NCI-H2029 treated with DMSO at 0.1 percent for 48 hours (cell line): ENCODE results near the gene NOL8.

ENCODE experiments used
- DNase-seq: peaks from one replicate; lab custom pipeline; 2025; lab: John Stamatoyannopoulos, UW

The NOL8 gene

GRCh38 chr9:92325269-92325990, at the start of gene NOL8, which contains the start of gene CENPP:
Gene NOL8, minus strand, starts transcription at chr9:92325350. Its CDS starts 1,189 bp downstream, at chr9:92324161.
Gene CENPP, plus strand, starts transcription at chr9:92325953.
- peak; percentile 93 for DNase-seq

GRCh38 chr9:92373167-92373566, 48.0 kb upstream of the NOL8 start:
- DNase-seq = no peak

- no peak for DNase-seq
These were observed 43.9 kb upstream of the NOL8 start for GRCh38 chr9:92369075-92369474.

DNA sequence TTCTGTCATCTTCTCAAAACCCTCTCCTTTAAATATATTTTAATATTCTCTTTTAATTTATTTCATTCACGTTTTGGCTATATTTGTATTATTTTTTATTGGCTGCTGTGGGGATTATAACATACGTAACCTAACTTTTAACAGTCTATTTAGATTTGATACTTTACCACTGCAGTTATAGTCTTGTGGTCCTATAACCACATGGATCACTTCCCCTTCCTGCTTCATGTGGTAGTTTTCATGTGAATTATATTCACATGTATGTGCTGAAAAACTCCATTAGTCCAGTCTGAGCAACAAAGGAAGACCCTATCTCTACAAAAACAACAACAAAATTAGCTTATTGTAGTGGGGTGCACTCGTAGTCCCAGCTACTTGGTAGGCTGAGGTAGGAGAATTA, 34.9 kb upstream of the NOL8 start:
- no peak for DNase-seq

DNA sequence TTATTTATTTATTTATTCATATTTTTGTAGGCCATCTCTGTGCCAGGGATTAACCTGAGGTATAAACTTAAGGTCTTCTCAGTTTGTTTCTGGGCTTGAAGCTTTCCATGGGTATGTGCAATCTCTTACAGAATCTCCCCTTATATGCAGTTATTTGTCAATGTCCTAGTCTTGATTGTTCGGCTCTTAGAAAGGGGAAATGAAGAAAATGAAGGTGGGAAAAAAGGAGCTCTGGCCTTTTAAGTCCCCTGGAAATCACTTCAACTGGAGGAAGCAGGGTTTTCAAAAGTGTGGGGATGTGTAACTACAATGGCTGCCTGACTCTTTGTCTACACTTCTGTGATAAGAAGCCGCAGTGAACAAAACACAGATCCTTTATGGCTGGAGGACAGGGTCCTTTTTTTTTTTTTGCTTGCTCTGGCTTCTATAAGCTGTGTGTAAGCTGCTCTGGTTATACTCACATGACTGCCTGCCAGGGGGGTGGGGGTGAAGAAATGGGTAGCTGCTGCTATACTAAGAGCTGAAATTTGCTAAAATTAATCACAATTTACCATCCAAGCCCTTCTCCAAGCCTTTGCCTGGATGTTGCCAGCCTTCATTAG, 34.3 kb upstream of the NOL8 start:
- DNase-seq = no peak

GRCh38 chr9:92353051-92353450, 27.9 kb upstream of the NOL8 start:
- no peak for DNase-seq

DNA sequence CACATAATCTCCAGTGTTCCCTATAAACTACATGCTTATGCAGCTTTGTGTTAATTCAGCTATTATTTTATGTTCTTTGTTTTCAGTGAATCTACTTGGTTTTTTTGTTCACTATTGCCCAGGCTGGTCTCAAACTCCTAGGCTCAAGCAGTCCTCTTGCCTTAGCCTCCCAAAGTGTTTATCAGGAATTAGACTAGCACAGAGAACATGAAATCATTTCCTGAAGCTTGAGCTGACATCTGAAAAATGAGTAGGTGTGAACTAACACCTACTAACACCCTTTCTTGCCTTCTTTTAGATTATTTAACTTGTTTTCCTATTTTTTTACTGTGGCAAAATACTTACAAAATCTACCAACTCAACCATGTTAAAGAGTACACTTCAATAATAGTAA, 25.6 kb upstream of the NOL8 start:
- no peak for DNase-seq

DNA sequence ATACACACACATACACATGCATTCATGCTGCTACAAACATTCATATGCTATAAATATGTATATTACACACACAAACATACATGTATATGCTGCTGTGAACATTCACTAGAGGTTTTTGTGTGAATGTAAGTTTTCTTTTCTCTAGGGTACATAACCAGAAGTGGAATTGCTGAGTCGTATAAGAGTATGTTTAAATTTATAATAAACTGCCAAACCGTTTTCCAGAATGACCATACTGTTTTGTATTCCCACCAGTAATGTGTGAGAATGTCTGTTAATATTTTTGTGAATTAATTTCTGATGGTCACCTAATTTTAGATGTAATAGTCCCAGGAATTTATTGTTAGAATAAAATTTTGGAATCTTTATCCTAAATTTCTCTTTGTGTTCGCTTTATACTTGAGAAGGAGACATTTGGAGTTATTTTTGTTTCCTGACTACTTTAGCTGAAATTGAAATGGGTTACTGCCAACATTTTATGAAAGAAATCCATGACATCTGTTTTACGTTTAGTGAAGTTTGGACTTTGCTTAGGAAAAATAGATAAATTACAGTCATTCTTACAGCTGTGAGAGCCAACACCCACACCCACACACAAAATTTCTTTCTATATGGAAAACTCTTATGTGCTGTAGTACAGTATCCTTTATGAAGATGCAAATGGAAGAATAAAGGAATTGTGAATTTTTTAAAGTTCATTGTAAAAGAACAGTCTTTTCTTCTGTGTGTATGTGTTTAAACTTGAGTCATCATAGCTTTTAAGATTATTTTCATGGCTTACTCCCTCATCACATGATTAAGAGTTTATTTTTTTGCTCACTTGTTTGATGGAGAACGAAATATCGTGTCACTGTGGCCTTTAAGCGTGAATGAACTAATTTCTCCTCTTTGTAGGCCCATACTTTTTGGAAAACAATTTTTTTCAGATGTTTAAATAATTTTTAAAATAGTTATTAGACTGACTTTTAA, 24.9 kb upstream of the NOL8 start:
- DNase-seq = no peak

DNA sequence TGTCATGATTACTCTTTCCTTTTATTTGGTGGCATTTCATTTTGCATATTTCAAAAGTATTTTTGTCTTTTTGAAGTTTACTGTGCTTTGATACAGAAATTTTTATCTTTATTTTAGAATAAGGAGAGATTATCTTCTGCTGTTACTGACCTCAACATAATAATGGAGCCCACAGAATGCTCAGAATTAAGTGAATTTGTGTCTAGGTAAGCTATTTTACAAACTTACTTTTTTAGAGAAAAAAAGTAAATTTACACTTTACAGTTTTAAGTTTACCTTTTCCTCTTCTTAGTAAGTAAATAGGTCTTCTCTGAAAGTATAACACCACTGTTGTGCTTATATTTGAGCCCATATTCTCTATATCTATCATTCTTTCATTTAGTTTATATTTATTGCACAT, 20.4 kb upstream of the NOL8 start:
- DNase-seq = no peak

DNA sequence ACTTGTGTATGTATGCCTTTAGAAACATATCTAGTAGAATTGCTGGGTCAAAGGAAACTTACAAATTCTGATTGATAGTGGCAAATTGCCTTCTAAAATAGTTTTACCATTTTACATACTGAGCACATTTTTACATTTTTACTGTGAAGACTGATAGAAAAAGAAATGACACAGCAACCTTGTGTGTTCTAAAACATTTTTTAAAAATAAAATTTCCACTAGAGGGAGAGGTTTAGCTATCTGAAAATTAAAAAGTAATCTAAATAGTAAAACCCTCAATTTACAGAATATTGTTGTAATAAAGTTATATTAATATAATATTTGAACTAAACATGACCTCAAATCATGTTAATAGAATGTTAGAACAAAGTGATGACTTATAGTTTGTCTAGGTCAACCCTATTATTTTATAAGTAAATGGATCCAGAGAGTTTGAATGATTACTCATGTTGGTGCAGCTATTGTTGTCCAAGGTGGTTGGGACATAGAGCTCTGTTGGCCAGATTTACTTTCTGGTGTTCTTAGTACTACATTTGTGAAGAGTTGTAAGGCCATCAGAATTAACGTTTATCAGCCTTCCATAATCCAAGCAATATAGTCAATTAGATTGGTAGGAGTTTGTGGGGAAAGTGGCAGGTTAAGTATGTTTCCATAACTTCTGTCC, 17.8 kb upstream of the NOL8 start:
- DNase-seq = no peak

DNA sequence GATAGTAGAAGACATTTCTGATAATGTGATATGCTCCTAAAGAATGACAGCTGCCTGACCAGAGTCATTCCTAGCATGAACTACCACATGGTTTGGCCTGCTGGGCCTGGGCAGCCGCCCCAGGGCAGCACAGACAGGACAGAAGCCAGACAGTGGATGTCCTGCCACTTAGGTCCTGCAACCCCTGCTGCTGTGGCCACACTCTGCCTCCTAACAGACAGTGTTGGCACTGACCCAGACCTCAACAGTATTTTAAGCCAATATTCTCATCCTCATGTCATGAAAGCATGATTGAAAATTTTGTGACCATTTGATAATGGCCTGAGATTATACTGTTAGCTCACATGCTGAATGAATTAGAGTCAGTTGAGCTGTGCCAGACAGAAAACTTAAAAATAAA, 16.4 kb upstream of the NOL8 start:
- no peak for DNase-seq

- no peak for DNase-seq
These were observed 8.1 kb upstream of the NOL8 start for GRCh38 chr9:92333282-92333634.

DNA sequence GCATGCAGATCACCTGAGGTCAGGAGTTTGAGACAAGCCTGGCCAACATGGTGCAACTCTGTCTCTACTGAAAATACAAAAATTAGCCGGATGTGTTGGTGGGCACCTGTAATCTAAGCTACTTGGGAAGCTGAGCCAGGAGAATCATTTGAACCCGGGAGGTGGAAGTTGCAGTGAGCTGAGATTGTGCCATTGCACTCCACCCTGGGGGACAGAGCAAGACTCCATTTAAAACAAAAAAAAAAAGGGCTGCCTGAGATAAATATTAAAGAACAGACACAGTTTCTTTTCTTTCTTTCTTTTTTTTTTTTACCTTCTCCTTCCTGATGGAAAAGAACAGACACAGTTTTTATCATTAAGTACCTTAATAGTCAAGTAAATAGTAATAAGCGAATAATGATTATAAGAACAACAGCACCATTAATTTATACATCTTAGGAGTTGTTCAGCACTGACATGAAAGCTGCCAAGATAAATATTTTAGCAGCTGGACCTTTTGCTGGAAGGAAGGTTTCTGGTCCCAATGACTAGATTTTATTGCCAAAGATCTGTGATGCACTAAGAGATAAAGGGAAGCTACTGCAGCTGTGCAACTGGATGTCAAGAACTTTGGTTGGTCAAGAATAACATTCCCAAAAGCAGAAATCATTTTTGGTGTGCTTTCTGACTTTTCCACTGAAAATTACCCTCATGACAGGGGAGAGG, 7.6 kb upstream of the NOL8 start:
- DNase-seq = no peak

DNA sequence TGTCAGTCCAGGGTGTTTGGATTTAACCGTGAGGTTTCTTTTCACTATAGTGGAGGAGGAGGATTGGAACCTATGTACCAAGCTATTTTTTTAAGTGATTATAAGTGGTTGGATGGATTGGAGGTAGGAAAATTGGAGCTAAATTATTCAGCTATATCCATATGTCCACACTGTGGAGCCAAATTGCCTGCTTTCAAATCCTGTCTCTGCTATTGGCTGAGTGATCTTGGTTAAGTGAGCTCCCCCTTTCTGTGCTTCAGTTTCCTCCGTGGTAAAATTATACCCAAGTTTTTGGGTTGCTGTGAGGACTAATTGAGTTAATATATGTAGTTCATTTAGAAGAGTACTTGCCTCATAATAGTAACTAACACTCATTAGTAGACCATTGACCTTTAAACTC, 3.1 kb upstream of the NOL8 start:
- DNase-seq = no peak

GRCh38 chr9:92327283-92327850, 2.2 kb upstream of the NOL8 start:
- DNase-seq = no peak

DNA sequence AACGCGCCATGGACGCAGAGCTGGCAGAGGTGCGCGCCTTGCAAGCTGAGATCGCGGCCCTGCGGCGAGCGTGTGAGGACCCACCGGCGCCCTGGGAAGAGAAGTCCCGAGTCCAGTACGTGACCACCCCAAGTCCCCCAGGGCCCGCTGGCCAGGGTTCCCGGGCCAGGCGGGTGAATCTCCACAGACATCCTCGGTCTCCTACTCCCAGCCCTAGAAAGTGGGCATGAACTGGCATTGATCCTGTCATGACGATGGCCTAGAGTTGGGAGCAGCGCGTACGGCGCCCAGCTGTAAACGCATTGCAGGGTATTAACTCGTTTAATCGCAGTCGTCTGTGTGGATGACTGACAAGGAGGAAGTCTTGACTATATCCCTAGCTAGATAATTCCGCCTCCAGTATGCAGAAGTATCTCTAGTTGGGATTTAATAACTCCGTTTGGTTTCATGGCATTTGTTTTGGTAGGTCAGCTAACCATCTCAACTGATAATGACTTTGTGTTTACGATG, 896 bp upstream of the NOL8 start:
- DNase-seq = no peak

- DNase-seq = no peak
These were observed 271 bp downstream of the NOL8 start for GRCh38 chr9:92324889-92325268.

- no peak for DNase-seq
These were observed 719 bp downstream of the NOL8 start for GRCh38 chr9:92324431-92324830.

GRCh38 chr9:92315456-92315855, 9.7 kb downstream of the NOL8 start:
- no peak for DNase-seq

- DNase-seq = no peak
These were observed 11.5 kb downstream of the NOL8 start for GRCh38 chr9:92313624-92314012.
